OCI-LY3 (cell line): ENCODE results near the gene PPCS.

Experiments used
- EZH2phosphoT487 ChIP-seq: fragments of 200-600 bp; shearing (Covaris generic); IDR thresholded peaks from 2 replicates; pipeline ENCODE4 v1.6.1; 2018; ENCODE audit warnings: antibody characterized with exemption, mixed run types, low read depth
- TF ChIP-seq, protein P1 (sequence below): fragments of 200-600, 300-600 bp; sonication (generic); IDR thresholded peaks from 2 replicates; pipeline ENCODE4 v1.5.1; 2014; ENCODE audit warnings: antibody characterized with exemption, low read length, low read depth

- TF ChIP-seq, protein P1, sequence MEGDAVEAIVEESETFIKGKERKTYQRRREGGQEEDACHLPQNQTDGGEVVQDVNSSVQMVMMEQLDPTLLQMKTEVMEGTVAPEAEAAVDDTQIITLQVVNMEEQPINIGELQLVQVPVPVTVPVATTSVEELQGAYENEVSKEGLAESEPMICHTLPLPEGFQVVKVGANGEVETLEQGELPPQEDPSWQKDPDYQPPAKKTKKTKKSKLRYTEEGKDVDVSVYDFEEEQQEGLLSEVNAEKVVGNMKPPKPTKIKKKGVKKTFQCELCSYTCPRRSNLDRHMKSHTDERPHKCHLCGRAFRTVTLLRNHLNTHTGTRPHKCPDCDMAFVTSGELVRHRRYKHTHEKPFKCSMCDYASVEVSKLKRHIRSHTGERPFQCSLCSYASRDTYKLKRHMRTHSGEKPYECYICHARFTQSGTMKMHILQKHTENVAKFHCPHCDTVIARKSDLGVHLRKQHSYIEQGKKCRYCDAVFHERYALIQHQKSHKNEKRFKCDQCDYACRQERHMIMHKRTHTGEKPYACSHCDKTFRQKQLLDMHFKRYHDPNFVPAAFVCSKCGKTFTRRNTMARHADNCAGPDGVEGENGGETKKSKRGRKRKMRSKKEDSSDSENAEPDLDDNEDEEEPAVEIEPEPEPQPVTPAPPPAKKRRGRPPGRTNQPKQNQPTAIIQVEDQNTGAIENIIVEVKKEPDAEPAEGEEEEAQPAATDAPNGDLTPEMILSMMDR: no peak
- TF ChIP-seq EZH2phosphoT487: no peak
Measured at GRCh38 chr1:42424201-42424600, 32.1 kb upstream of the PPCS start.
